ENCODE results near the gene GON7.

DNA sequence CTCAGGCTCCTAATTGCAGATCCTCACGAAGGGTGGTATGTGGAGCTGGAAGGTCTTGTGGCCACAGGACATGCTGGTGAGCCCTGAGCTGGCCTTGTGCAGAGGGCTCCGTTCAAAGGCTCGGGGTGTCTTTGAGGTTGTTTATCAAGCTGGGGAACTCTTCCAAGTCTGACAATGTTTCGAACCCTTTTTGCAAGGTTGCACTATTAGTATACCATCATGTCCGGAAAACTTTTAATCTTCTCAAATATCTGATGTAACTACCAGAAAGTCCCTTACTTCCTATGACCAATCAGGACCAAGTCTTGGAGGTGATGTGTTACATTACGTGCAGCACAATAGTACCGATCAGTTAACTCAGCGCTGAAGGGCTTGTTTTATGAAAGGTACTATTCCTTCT, 21.7 kb upstream of the GON7 start:
- no peak for TF ChIP-seq CTCF (conservative IDR thresholded peaks at IDR 0.05)
- TF ChIP-seq ZFX (IDR thresholded peaks at IDR 0.05) = no peak
